CD8-positive, alpha-beta memory T cell (primary cell): Measurements from ENCODE around the gene GSG1L. TPM values are rescaled to one million over a fixed set of nuclear protein-coding genes. Genes with fewer than 3 reads are reported as not detected.
"Not testable (repeated sequence)": the region's sequence is repeated elsewhere in the genome, so short reads cannot be mapped to it uniquely, and the experiment has no call there.

Experiments
- CTCF ChIA-PET: fragments of 350-600 bp; sonication (Branson Sonifier 250); formaldehyde crosslinking; loops from one replicate; lab custom pipeline; 2021; ENCODE audit warnings: antibody characterized with exemption; lab: Charles Lee
- POLR2A ChIA-PET: fragments of 350-600 bp; sonication (Branson Sonifier 250); formaldehyde crosslinking; loops from one replicate; lab custom pipeline; 2021; ENCODE audit warnings: antibody characterized with exemption; lab: Charles Lee
- DNase-seq, 5 donors: peaks; one replicate each; pipeline versions ENCODE4 v3.0.0 to v3.0.0-alpha.2; 2020 to 2022; ENCODE audit warnings: mixed read lengths in 1 of 5
- H3K27ac ChIP-seq: one replicate; pipeline ENCODE4 v1.7.0; 2013; ENCODE audit warnings: low read depth, mild to moderate bottlenecking, low read length, moderate library complexity
- H3K27me3 ChIP-seq: 2 replicates; pipeline ENCODE4 v1.7.0; 2013; ENCODE audit warnings: low read length, mild to moderate bottlenecking; ENCODE audit not compliant: insufficient read depth, poor library complexity, severe bottlenecking
- H3K36me3 ChIP-seq: 2 replicates; pipeline ENCODE4 v1.7.0; 2013; ENCODE audit warnings: mild to moderate bottlenecking, low read length, moderate library complexity; ENCODE audit not compliant: insufficient read depth
- H3K4me1 ChIP-seq: 2 replicates; pipeline ENCODE4 v1.7.0; 2013; ENCODE audit warnings: mild to moderate bottlenecking, low read length, moderate library complexity; ENCODE audit not compliant: insufficient read depth
- H3K4me3 ChIP-seq: 2 replicates; pipeline ENCODE4 v1.7.0; 2013; ENCODE audit warnings: mild to moderate bottlenecking, low read length
- H3K9me3 ChIP-seq: 2 replicates; pipeline ENCODE4 v1.7.0; 2013; ENCODE audit warnings: mild to moderate bottlenecking, low read length
- H3K27ac Mint-ChIP-seq, 8 donors: one replicate each; pipeline ENCODE4 v1.8.0; 2020 to 2021; ENCODE audit warnings: mixed read lengths in 8 of 8, mild to moderate bottlenecking in 6 of 8, inconsistent platforms in 3 of 8, moderate library complexity in 3 of 8
- H3K27me3 Mint-ChIP-seq, 2 donors: one replicate each; pipeline ENCODE4 v1.8.0; 2020 to 2021; ENCODE audit warnings: mixed read lengths in 2 of 2, mild to moderate bottlenecking in 1 of 2, moderate library complexity in 1 of 2
- H3K36me3 Mint-ChIP-seq, 3 donors: one replicate each; pipeline ENCODE4 v1.8.0; 2020 to 2021; ENCODE audit warnings: mixed read lengths in 3 of 3, inconsistent platforms in 1 of 3, mild to moderate bottlenecking in 1 of 3
- H3K4me1 Mint-ChIP-seq, 3 donors: one replicate each; pipeline ENCODE4 v1.8.0; 2020 to 2021; ENCODE audit warnings: mixed read lengths in 3 of 3, inconsistent platforms in 1 of 3, mild to moderate bottlenecking in 1 of 3
- H3K4me3 Mint-ChIP-seq, 7 donors: one replicate each; pipeline ENCODE4 v1.8.0; 2020 to 2021; ENCODE audit warnings: mixed read lengths in 7 of 7, mild to moderate bottlenecking in 6 of 7, moderate library complexity in 4 of 7, inconsistent platforms in 2 of 7
- H3K9me3 Mint-ChIP-seq, 5 donors: one replicate each; pipeline ENCODE4 v1.8.0; 2020 to 2022; ENCODE audit warnings: mixed read lengths in 5 of 5, mild to moderate bottlenecking in 3 of 5, moderate library complexity in 2 of 5, inconsistent platforms in 1 of 5
- polyA plus RNA-seq: library from polyadenylated mRNA; unstranded; fragments of 300-500 nt; fragmentation: Illumina TruSeq; gene quantifications from one replicate; pipeline ENCODE4 v1.2.3, GENCODE V29; 2021
- total RNA-seq, 2 experiments: library from RNA; stranded (reverse); gene quantifications; one replicate each; pipeline ENCODE4 v1.2.3, GENCODE V29; 2021

Gene GSG1L
- total and polyA plus RNA-seq, 3 experiments from 2014 or later = 0.18 TPM; not detected in 2

- no peaks in the 10 kb centered on the region for H3K27me3 ChIP-seq
- H3K4me1 ChIP-seq = no peaks in the 10 kb centered on the region
- no peak for DNase-seq
- Mint-ChIP-seq H3K27ac (no peak overlapping the region), H3K36me3 (no peaks in the 10 kb centered on the region), H3K9me3 (no peaks in the 10 kb centered on the region), H3K27me3 (peaks cover 12 to 24% of the 10 kb centered on the region in 2 donors), H3K4me1 (no peaks in the 10 kb centered on the region), H3K4me3 (no peak overlapping the region)
- no peaks in the 10 kb centered on the region for H3K9me3 ChIP-seq
- ChIA-PET CTCF (interaction anchor here (2.0 kb wide), 1 partner anchor 10 kb away, joined by 5 read pairs; no protein-coding TSS in a partner anchor), POLR2A (no interaction called here)
- H3K27ac ChIP-seq = no peak overlapping the region
- no peak overlapping the region for H3K4me3 ChIP-seq
- H3K36me3 ChIP-seq = no peaks in the 10 kb centered on the region
Measured at GRCh38 chr16:27982184-27982583, 81.3 kb downstream of the GSG1L start.

- Histone ChIP-seq H3K4me3 (no peak overlapping the region), H3K27ac (no peak overlapping the region), H3K27me3 (no peaks in the 10 kb centered on the region), H3K36me3 (no peaks in the 10 kb centered on the region), H3K9me3 (no peaks in the 10 kb centered on the region), H3K4me1 (no peaks in the 10 kb centered on the region)
- ChIA-PET POLR2A (no interaction called here), CTCF (interaction anchor here (0.6 to 2.0 kb wide), 2 partner anchors 9 to 239 kb away, joined by 3 to 5 read pairs; no protein-coding TSS in a partner anchor)
- Mint-ChIP-seq H3K27ac (no peak overlapping the region), H3K36me3 (no peaks in the 10 kb centered on the region), H3K4me1 (no peaks in the 10 kb centered on the region), H3K9me3 (no peaks in the 10 kb centered on the region), H3K27me3 (peaks cover 15 to 34% of the 10 kb centered on the region in 2 donors), H3K4me3 (no peak overlapping the region)
- DNase-seq = no peak
Measured at GRCh38 chr16:27980919-27981700, 82.4 kb downstream of the GSG1L start.

- ChIA-PET POLR2A (no interaction called here), CTCF (interaction anchor here (0.6 to 2.0 kb wide), 2 partner anchors 8 to 240 kb away, joined by 3 to 5 read pairs; no protein-coding TSS in a partner anchor)
- Histone ChIP-seq H3K36me3 (no peaks in the 10 kb centered on the region), H3K4me3 (no peak overlapping the region), H3K27ac (no peak overlapping the region), H3K27me3 (no peaks in the 10 kb centered on the region), H3K9me3 (no peaks in the 10 kb centered on the region), H3K4me1 (no peaks in the 10 kb centered on the region)
- Mint-ChIP-seq H3K9me3 (no peaks in the 10 kb centered on the region), H3K36me3 (no peaks in the 10 kb centered on the region), H3K27ac (no peak overlapping the region), H3K27me3 (peaks cover 18 to 38% of the 10 kb centered on the region in 2 donors), H3K4me1 (no peaks in the 10 kb centered on the region), H3K4me3 (no peak overlapping the region)
- no peak for DNase-seq
Measured at GRCh38 chr16:27980076-27980775, 83.3 kb downstream of the GSG1L start.

- H3K4me3 Mint-ChIP-seq, H3K27ac ChIP-seq, H3K9me3 ChIP-seq, H3K9me3 Mint-ChIP-seq, CTCF ChIA-PET, H3K36me3 ChIP-seq, H3K36me3 Mint-ChIP-seq, H3K27ac Mint-ChIP-seq, H3K4me1 Mint-ChIP-seq, H3K4me1 ChIP-seq, H3K27me3 ChIP-seq, POLR2A ChIA-PET, DNase-seq, H3K4me3 ChIP-seq: not testable (repeated sequence)
- H3K27me3 Mint-ChIP-seq = peaks cover 21 to 38% of the 10 kb centered on the region in 2 donors
Measured at GRCh38 chr16:27979668-27980067, 83.8 kb downstream of the GSG1L start.

- H3K9me3 ChIP-seq = no peaks in the 10 kb centered on the region
- peak overlapping the region in 1 of 8 donors; percentile 81 for H3K27ac Mint-ChIP-seq
- H3K36me3 Mint-ChIP-seq = no peaks in the 10 kb centered on the region
- H3K27ac ChIP-seq = no peak overlapping the region
- H3K9me3 Mint-ChIP-seq = no peaks in the 10 kb centered on the region
- H3K36me3 ChIP-seq = no peaks in the 10 kb centered on the region
- H3K27me3 ChIP-seq = no peaks in the 10 kb centered on the region
- H3K4me1 ChIP-seq = no peaks in the 10 kb centered on the region
- no peak overlapping the region for H3K4me3 ChIP-seq
- ChIA-PET POLR2A (no interaction called here), CTCF (no interaction called here)
- DNase-seq = no peak
- H3K4me1 Mint-ChIP-seq = no peaks in the 10 kb centered on the region
- no peak overlapping the region for H3K4me3 Mint-ChIP-seq
- peaks cover 19 to 36% of the 10 kb centered on the region in 2 donors for H3K27me3 Mint-ChIP-seq
Measured at GRCh38 chr16:27978876-27979275, 84.6 kb downstream of the GSG1L start.

- Mint-ChIP-seq H3K4me1 (no peaks in the 10 kb centered on the region), H3K4me3 (no peak overlapping the region), H3K27me3 (peaks cover 19 to 33% of the 10 kb centered on the region in 2 donors), H3K9me3 (no peaks in the 10 kb centered on the region), H3K36me3 (no peaks in the 10 kb centered on the region), H3K27ac (no peak overlapping the region)
- ChIA-PET POLR2A (no interaction called here), CTCF (no interaction called here)
- Histone ChIP-seq H3K4me3 (no peak overlapping the region), H3K4me1 (no peaks in the 10 kb centered on the region), H3K27ac (no peak overlapping the region), H3K36me3 (no peaks in the 10 kb centered on the region), H3K9me3 (no peaks in the 10 kb centered on the region), H3K27me3 (no peaks in the 10 kb centered on the region)
- DNase-seq = no peak
Measured at GRCh38 chr16:27977966-27978365, 85.5 kb downstream of the GSG1L start.

- H3K27ac Mint-ChIP-seq = no peak overlapping the region
- Histone ChIP-seq H3K4me3 (no peak overlapping the region), H3K36me3 (no peaks in the 10 kb centered on the region), H3K4me1 (no peaks in the 10 kb centered on the region), H3K27me3 (no peaks in the 10 kb centered on the region), H3K9me3 (no peaks in the 10 kb centered on the region), H3K27ac (no peak overlapping the region)
- ChIA-PET POLR2A (no interaction called here), CTCF (no interaction called here)
- H3K9me3 Mint-ChIP-seq = no peaks in the 10 kb centered on the region
- H3K4me3 Mint-ChIP-seq = no peak overlapping the region
- H3K36me3 Mint-ChIP-seq = no peaks in the 10 kb centered on the region
- peaks cover 0 to 5% (median 4%) of the 10 kb centered on the region in 3 donors for H3K4me1 Mint-ChIP-seq
- peaks cover 18 to 28% of the 10 kb centered on the region in 2 donors for H3K27me3 Mint-ChIP-seq
- no peak for DNase-seq
Measured at GRCh38 chr16:27976990-27977389, 86.5 kb downstream of the GSG1L start.

- peaks cover 0 to 5% (median 4%) of the 10 kb centered on the region in 3 donors for H3K4me1 Mint-ChIP-seq
- Histone ChIP-seq H3K4me1 (no peaks in the 10 kb centered on the region), H3K27ac (no peak overlapping the region), H3K4me3 (no peak overlapping the region), H3K9me3 (no peaks in the 10 kb centered on the region), H3K27me3 (no peaks in the 10 kb centered on the region), H3K36me3 (no peaks in the 10 kb centered on the region)
- H3K9me3 Mint-ChIP-seq = no peaks in the 10 kb centered on the region
- peaks cover 18 to 35% of the 10 kb centered on the region in 2 donors for H3K27me3 Mint-ChIP-seq
- H3K27ac Mint-ChIP-seq = no peak overlapping the region
- H3K4me3 Mint-ChIP-seq = no peak overlapping the region
- DNase-seq = no peak
- ChIA-PET CTCF (no interaction called here), POLR2A (no interaction called here)
- H3K36me3 Mint-ChIP-seq = no peaks in the 10 kb centered on the region
Measured at GRCh38 chr16:27974896-27975540, 88.5 kb downstream of the GSG1L start.
